CD4-positive, alpha-beta T cell treated with Interleukin-2 at 100 ng/mL for 4 hours (primary cell): ENCODE data around the gene CALN1.
"Not testable (repeated sequence)": the region's sequence is repeated elsewhere in the genome, so short reads cannot be mapped to it uniquely, and the experiment has no call there.

Experiments used
- DNase-seq: peaks from one replicate; pipeline ENCODE4 v3.0.0-alpha.2; 2020; ENCODE audit warnings: low spot score

The CALN1 gene

DNA sequence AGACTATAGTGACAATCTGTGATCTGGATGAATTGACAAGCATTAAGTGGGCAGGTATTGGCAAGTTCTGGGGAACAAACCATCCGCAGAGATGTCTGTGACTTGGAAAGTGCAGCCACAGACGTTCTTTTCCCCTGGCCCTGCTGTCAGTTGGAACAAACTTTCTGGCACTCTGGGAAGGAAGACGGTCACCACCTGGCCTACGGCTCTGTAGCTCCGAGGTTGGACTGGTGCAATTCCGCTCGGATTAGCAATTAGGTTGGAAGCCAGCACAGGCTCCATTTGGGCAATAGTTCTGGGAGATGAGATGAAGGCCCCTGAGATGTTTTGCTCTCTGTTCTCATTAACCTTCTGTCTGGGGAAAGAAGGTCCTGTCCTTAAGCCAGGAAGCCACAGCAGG is 437.5 kb downstream of the CALN1 start:
- DNase-seq: no peak

DNA sequence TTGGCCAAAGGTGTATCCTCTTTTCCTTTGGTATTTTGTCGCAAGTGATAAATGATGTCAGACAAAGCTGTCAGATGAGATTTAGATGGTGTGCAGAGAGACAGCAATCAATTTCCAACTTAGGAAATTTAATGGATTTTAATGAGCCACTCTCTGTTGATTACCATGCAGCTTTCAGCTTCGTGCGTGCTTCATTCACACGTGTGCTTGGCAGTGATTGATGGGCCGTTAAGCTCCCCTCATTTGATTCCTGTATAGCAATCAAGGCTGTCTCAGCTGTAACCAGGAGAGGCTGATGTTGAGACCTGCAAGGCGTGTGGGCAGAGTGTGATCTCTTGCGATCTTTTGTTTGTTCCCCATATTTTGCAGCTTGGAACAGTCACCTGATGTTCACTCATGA is 439.6 kb downstream of the CALN1 start:
- no peak for DNase-seq

GRCh38 chr7:71970725-71971124 is 441.4 kb downstream of the CALN1 start:
- no peak for DNase-seq

GRCh38 chr7:71962636-71963035 is 449.5 kb downstream of the CALN1 start:
- DNase-seq: no peak

DNA sequence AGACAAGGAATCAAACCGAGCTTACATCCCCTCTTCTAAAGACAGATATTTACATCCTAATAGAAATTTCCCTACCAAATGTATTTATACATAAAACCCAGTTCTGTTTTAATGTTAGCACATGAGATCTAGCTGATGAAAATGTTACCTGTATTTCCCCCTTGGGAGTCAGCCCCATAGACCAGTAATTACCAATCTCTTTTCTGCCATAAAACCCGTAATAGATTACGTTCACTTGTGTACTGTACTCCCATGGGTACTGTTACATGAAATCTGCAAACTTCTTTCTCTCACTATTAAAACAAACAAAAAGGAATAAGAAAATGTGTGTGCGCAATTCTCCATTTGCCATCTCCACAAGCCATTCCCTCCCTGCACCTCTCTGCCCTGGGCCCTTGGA is 450.9 kb downstream of the CALN1 start:
- DNase-seq: no peak

DNA sequence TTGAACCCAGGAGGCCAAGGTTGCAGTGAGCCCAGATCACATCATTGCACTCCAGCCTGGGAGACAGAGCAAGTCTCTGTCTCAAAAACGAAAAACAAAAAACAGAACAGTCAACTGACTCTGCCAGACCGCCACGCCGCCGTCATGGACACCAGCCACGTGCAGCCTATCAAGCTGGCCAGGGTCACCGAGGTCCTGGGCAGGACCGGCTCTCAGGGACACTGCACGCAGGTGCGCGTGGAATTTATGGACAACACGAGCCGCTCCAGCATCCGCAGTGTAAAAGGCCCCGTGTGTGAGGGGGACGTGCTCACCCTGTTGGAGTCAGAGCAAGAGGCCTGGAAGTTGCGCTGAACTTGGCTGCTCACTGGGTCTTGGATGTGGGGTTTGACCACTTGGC is 470.0 kb downstream of the CALN1 start:
- no peak for DNase-seq

DNA sequence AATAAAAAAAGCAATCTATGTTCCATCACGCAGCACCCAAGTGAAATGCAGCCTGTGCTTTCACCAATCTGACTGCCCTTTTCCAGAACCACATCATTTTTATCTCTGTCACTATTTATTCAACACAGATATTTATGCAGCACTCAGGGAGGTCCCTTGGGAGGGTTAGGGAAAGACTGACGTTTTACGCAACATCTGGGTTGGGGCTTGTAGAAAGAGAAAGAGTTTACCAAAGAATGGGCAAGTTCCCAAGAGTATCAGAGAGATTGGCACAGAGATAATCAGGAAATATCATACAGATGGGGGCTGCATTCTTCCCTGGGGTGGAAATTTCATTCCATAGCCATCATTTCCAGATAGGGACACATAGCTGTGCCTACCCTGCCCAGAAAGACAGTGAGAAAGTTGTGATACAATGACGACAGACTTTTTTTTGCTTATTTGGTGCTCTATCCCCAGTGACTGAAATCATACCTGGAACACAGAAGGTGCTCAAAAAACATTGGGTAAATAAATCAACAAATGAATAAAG is 474.2 kb downstream of the CALN1 start:
- no peak for DNase-seq

DNA sequence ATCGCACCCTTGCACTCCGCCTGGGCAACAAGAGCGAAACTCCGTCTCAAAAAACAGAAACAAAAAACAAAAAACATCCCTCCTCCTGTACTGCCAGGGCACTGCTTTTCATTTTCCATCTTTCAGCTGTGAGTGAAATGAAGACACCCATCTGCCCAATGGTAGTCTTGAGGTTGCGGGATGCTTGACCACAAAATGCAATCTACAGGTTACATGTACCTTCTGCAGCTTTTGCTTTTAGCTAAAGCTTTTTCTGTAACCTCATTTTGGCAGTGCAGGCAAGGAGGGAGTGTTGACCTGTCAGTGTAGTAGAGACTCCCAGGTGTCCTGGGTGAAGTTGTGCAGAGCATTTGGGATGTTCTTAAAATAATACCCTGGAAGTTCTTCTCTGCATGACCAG is 476.5 kb downstream of the CALN1 start:
- DNase-seq: no peak

DNA sequence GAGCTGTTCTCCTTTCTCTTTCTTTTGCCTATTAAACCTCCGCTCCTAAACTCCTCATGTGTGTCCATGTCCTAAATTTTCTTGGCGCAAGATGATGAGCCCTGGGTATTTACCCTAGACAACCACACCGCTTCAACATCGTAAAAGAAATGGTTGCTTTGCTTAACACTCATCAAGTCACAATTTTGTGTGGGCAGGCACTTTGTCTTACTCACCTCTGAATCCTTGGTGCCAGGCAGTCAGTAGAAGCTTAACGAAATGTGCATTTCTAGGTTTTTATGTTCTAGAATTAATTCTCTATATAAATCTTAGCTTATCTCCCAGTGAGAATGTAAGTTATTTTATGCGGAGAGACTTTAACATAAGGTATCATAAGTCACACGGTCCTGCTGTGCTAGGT is 478.7 kb downstream of the CALN1 start:
- DNase-seq: no peak

GRCh38 chr7:71925663-71926062 is 486.5 kb downstream of the CALN1 start:
- DNase-seq: no peak

- not testable (repeated sequence) for DNase-seq
Observed at GRCh38 chr7:71914204-71914603, 497.9 kb downstream of the CALN1 start.

DNA sequence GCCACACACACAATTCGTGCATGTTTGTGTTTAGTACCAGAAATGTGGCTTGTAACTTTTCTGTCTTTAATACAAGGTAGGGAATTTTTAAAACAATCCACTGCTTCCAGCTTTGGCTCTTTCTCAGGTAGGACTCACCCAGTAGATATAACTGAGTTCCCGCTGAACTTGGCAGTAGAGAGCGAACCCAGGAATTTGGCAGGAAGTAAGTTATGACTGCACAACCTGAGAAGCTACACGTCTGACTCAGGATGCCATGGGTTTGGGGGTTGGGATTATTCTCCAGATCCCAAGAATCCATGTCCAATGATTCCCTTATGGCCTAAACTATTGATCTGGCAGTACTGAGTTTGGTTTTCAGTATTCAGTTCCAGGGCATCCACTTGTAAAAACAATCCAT is 499.7 kb downstream of the CALN1 start:
- DNase-seq: no peak

DNA sequence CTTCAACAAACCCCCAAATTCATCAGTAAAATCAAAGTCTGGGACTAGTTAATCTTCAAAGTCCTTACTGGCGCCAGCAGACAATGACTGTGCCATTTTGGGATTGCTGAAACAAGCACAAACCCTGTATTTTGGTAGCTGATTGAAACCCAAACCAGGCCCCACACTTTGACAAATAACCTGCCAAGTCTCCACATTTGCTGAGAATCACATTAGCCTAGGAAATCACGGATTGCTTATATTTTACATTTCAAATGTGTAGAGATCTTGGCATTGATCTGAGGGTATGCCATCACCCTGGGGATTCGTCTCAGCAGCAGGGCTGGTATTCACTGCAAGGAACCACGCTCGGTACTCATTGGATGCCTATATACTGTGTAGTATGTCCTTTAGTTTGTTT is 501.1 kb downstream of the CALN1 start:
- DNase-seq: no peak

- no peak for DNase-seq
Observed at GRCh38 chr7:71905821-71906220, 506.3 kb downstream of the CALN1 start.

DNA sequence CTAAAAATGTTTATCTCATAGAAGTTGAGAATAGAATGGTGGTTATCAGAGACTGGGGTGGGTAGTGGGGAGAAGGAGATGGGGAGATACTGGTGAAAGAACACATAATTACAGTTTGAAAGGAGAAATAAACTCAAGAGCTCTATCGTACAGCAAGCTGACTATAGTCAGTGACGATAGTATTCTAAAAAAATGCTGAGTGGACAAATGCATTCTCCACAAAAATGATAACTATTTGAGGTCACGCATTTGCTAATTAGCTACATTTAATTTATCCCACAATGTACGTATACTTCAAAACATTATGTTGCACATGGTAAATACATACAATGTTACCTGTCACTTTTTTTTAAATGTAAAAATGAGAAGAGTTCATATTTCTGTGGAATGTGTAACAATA is 507.7 kb downstream of the CALN1 start:
- DNase-seq: no peak

- DNase-seq: no peak
Observed at GRCh38 chr7:71900556-71900955, 511.6 kb downstream of the CALN1 start.

DNA sequence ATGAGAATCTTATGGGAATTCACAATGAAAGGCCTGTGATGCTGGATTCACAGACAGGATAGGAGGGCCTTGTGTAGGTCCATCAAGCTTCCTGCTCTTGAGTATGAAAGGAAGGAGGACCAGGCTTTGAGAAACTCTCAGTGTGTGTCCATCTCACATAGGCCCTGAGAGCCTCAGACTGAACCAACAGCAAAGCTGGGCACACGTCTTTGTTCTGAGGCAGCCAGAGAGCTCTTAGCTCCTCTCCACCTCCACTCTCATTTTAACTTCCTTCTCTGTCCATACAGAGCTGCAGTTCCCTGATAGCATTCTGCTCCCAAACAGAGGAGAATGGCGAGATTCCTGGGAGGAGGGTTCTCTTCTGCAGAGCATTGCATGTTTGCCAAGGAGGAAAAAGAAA is 515.6 kb downstream of the CALN1 start:
- DNase-seq: no peak

DNA sequence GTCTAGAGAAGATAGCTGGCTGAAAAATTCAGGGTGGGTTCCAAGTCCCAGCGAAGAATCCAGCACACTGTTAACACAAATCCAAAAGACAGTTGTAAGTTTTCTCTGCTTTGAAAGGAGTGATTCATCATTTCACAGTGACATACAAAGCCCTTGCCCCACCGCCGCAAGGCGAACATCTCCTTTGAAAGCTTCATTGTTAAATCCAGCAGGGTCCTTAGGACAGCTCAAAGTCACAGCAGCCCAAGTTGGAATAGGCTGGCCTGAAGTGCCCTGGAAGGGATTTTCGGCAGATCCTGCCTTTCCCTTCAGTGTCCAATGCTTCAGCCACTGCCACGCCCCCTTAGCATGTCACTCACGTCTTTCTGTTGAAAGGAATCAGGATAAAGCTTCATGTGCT is 526.1 kb downstream of the CALN1 start:
- DNase-seq: no peak

GRCh38 chr7:71885487-71885886 is 526.7 kb downstream of the CALN1 start:
- DNase-seq: no peak

- no peak for DNase-seq
Observed at GRCh38 chr7:71883415-71883814, 528.7 kb downstream of the CALN1 start.

DNA sequence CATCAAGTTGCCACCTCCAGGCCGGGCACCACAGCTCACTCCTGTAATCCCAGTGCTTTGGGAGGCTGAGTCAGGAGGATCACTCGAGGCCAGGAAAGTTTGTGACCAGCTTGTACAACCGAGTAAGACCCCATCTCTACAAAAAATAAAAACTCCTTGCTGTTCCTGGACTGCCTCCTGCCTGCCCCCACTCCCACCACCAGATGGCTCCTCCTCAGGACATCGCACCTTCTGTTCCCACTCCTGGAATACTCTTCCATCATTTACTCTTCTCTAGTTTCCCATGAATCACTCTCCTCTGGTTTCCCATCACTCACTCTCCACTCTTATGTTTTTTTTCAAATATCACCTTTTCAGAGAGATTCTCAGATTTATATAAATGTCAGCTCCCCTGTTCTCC is 540.7 kb downstream of the CALN1 start:
- no peak for DNase-seq

- DNase-seq: no peak
Observed at GRCh38 chr7:71870812-71871211, 541.3 kb downstream of the CALN1 start.

DNA sequence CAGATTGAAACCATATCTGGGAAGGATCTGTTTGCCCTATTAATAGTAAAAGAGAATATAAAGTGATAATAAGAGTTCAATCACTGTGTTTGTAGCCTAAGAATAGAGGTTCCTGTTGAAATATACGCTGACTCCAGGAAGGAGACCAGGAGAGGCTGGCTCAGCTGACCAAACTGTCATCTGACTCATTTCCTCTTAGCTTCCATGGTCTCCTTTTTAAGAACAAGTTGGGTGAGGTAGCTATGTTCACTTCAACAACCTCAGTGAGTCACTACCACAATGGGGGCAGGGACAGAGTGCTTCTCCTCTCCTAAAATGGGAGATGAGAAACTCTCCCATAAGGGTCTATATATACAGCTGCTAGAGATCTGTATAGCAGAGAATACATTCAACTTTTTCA is 543.3 kb downstream of the CALN1 start:
- no peak for DNase-seq

GRCh38 chr7:71867626-71868025 is 544.5 kb downstream of the CALN1 start:
- DNase-seq: no peak

DNA sequence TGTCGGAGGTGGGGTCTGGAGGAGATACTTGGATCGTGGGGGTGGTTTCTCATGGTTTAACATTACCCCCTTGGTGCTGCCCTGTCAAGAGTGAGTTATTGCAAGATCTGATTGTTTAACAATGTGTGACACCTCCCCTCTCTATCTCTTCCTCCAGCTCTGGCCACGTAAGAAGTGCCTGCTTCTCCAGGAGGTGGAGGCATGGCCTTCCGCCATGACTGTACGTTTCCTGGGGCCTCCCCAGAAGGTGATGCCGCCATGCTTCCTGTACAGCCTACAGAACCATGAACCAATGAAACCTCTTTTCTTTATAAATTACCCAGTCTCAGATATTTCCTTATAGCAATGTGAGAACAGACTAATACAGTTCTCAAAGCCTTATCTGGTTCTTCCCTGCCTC is 547.0 kb downstream of the CALN1 start:
- DNase-seq: no peak
